Daoy (cell line): ENCODE measurements around the gene PAGR1. TPM values are rescaled to one million over a fixed set of nuclear protein-coding genes. Genes with fewer than 3 reads are reported as not detected.
"Not testable (repeated sequence)": the region's sequence is repeated elsewhere in the genome, so short reads cannot be mapped to it uniquely, and the experiment has no call there.

ENCODE experiments used
- DNase-seq: peaks from one replicate; pipeline ENCODE4 v3.0.0-alpha.2; 2015; ENCODE audit warnings: low read depth
- total RNA-seq: library from RNA; depleted of rRNA; stranded (reverse); fragments of >200 nt; shearing (Covaris generic); gene quantifications from 2 replicates; pipeline ENCODE4 v1.2.3, GENCODE V29; 2014

Gene PAGR1
- total RNA-seq, 1 experiment from 2014 or later: 50.0 TPM

DNA sequence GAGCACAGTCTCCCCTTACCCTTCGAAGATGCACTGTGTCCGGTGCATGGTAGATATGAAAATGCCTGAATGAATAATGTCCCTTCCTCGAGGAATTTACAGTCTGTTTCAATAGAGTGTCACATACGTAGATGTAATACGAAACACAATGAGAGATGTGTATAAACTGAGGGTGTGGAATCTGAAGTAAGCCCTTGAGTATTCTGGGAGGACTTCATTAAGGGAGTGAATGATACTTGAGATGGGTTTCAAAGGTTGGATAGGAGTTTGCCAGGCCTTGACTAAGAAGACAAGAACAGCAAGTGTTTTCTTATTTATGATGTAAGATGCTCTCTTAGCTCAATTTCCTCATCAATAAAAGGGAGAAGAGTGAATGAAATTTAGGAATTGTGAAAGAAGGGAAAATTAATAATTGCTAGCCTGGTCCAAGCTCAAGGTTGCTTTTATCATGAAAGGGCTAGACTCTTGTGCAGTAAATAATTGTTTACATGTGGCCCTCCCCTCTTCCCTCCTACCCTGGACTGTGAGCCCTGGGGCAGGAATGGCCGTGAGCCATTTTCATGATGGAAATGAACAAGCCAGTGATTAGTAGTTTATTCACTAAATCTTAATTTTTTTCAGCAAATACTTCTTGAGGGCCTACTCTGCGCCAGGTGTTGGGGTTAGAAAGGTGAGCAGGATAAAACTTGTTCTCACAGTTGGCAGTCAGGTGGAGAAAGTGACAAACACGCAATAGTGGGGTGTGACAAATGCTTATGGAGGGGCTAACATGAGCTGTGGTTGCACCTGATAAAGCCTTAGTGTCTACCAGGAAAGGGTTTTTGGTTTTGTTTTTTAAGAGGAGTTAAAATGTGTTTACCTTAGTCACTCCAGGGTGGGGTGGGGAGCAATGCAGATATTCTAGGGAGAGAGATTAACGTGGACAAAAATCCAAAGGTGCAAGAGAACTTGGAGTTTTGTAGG is 23.8 kb upstream of the PAGR1 start:
- no peak for DNase-seq

- not testable (repeated sequence) for DNase-seq
Measured at GRCh38 chr16:29793153-29793552, 22.8 kb upstream of the PAGR1 start.

DNA sequence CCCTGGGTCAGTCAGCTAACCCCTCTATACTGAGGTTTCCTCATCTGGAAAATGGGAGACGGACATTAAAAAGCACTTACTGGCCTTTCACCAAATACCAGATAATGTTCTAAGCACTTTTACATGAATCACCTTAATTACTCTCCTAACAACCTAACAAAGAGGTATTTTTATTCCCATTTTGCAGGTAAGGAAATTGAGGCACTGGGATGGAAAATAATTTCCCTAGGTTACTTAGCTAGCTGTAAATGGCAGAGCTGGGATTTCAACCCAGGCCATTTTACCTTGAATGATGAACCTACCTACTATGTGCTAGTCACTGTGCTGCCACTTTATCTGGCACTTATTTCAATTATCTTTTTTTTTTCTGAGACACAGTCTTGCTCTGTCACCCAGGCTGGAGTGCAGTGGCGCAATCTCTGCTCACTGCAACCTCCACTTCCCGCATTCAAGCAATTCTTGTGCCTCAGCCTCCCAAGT is 21.7 kb upstream of the PAGR1 start:
- no peak for DNase-seq

DNA sequence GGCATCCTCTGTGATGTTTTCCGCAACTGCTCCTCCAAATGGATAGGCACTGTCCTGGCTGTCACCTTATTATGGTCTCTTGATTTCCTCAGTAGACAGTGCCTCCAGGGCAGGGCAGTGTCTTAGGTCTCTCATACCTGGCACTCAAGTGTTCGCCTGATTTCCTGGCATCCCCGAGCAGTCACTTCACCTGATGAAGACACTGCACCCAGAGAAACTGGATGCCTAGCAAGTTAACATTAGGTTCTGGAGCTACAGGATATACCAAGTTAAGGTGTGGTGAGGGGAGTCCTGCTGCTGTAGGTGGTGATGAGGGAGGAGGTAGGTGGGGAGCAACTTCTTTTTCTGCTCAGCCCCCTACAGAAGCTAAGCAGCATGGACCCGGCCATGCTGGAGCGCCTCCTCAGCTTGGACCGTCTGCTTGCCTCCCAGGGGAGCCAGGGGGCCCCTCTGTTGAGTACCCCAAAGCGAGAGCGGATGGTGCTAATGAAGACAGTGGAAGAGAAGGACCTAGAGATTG is 13.5 kb upstream of the PAGR1 start:
- no peak for DNase-seq

- DNase-seq: no peak
Measured at GRCh38 chr16:29804020-29804419, 11.9 kb upstream of the PAGR1 start.

DNA sequence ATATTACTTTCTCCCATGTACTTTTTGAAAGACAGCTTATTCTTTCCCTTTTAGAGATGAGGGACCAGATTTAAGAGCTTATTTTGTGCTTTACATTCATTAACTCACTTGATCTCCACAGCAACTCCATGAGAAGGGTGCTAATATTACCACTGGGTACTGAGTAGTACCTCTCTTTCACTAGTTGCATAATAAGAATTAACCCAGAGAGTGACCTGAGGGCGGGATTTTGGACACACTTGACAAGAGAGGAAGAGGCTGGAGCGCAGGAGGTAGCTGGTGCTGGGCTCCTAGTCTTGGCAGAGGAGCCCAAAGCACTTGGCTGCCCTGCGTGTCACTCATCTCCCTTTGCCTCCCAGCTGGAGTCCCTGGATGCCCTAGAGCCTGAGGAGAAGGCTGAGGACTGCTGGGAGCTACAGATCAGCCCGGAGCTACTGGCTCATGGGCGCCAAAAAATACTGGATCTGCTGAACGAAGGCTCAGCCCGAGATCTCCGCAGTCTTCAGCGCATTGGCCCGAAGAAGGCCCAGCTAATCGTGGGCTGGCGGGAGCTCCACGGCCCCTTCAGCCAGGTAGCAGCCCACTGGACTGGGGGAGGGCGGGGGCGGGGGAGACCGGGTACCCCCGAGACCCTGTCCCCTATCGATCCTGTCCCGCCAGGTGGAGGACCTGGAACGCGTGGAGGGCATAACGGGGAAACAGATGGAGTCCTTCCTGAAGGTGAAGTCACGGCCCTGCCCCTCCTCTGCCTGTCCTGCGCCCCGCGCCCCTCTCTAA is 11.3 kb upstream of the PAGR1 start:
- peak; percentile 52 for DNase-seq

GRCh38 chr16:29805232-29806098 is 10.5 kb upstream of the PAGR1 start:
- DNase-seq: peak; percentile 97

- DNase-seq: no peak
Measured at GRCh38 chr16:29806099-29806579, 9.8 kb upstream of the PAGR1 start, which contains the start of gene MAZ. Gene MAZ, plus strand, starts transcription at chr16:29806529. Its CDS starts 173 bp downstream, at chr16:29806702.

- DNase-seq: peak; percentile 81
Measured at GRCh38 chr16:29806641-29807425, 9.1 kb upstream of the PAGR1 start.

- peak; percentile 93 for DNase-seq
Measured at GRCh38 chr16:29807426-29808218, 8.3 kb upstream of the PAGR1 start.

DNA sequence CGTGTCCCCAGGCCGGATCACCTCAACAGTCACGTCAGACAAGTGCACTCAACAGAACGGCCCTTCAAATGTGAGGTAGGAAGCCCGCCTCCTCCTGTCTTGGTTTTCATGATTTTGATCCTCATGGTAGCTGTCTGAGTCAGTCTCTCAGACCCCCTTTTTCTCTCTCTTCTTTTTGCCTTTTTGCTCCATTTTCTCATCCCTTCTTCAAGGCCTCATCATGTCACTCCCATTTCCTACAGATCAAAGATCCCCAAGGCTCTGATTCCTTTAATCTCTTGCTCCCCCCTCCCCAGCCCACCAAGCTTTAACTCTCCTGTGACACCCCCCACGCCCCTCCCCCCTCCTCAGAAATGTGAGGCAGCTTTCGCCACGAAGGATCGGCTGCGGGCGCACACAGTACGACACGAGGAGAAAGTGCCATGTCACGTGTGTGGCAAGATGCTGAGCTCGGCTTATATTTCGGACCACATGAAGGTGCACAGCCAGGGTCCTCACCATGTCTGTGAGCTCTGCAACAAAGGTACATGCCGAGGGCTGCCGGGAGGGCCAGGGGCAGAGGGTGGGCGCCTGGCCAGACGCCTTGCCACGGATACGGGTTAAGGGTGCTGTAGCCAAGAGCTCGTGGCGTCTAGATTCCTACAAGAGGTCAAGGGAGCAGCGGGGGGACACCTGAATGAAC is 7.6 kb upstream of the PAGR1 start:
- no peak for DNase-seq

DNA sequence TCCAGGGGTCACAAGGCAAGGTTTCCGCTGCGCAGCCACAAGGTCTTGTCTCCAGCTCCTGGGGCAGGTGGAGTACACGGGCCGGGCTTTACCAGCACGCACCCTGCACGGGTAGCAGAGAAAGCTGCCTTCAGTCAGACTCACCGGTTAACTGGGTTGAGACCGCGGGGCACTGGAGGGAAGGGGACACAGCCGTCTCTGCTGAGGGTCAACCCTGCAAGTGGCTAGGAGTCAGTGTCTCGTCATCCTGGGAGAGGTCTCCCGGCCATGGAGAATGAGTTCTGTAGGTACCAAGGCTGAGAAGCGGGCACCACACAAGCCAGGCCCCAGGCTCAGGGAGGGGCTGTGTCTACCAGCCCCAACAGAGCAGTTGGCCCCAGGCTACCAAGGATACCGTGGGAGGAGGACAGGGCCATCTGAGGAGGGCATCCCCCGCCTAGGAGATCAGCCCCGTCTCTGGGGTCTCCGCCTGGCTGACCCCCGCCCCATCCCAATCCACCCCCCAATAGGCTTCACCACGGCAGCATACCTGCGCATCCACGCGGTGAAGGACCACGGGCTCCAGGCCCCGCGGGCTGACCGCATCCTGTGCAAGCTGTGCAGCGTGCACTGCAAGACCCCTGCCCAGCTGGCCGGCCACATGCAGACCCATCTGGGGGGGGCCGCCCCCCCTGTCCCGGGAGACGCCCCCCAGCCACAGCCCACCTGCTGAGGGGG is 6.8 kb upstream of the PAGR1 start:
- no peak for DNase-seq

GRCh38 chr16:29809850-29810698 is 5.9 kb upstream of the PAGR1 start:
- DNase-seq: no peak

DNA sequence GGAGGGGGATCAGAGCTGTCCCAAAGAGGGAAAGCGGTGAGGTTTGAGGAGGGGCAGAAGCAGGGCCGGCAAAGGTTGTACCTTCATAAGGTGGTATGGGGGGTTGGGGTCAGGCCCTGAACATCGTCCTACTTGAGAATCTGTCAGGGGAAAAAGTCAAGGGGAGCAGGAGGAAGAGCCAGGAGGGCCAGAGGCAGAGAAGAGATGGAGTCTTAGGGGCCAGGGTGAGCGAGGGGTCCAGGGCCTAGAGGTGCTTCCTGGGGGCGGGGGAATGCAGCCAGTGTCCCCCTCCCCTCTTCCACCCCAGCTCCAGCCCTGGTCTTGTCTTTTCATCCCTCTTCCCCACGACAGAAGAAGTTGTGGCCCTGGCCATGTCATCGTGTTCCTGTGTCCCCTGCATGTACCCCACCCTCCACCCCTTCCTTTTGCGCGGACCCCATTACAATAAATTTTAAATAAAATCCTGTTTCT is 5.2 kb upstream of the PAGR1 start:
- no peak for DNase-seq

DNA sequence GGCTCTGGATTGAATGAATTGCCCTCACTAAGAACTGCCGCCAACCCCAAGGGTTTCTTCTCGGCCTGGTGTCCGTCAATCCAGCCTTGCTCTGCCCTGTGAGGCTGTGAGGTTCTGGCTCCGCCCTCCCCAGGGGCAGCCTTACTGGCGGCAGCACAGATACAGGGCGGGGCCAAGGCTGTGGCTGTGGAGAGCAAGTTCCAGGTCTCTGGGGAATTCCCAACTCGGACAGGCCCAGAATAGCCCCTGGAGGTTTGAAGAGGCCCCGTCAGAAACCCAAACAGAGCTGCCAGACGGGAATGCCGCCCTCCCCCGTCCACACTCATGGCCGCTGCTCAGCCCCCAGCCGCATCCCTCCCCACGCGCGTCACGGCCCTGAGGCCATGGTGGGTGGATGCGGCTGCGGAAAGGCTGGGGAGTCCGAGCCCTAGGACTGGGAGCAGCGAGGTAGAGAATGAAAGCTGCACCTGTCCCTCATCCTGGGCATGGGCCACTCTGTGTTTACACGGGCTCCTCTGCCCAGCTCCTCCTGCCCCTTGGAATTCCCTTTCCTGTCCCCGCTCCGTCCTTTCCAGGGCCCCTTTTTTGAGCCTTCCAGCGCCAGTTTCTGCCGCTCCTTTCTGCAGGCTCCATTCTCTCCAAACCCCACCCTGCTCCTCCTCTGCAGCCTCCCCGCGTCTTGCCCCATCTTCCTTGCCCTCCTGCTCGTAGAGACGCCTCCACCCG is 4.6 kb upstream of the PAGR1 start:
- peak; percentile 96 for DNase-seq

DNA sequence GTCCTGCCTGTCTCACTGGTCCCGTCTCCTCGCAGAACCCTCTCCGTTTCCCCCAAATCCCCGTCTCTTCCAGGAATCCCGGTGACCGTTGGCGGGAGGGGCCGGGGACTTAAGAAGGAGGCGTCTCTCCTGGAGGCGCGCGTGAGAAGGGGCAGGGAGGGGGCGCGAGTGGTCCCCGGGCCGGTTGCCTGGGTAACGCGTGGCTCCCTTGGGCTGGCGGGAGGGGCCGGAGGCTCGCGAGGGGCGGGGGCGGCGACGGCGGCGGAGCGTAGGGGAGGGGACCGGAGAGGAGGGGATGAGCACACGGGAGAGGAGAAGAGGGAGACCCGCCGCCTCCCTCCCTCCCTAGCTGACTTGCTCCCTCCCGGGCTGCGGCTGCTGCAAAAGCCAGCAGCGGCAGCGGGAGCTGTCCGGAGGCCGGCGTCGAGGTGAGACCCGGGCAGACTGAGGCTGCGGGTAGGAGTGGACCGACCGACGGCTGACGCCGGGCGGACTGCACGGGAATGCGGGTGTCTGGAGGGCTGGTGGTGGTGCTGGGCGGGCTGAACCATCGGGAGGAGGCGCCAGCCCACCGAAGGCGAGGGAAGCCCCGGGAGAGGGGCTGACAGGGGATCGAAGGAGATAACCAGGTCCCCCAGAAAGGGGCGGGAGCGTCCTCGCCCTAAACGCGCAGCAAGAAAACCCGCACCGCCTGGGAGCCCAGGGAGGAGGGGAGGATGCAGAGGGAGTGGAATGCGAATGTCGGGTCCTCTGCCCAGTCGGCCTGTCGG is 3.9 kb upstream of the PAGR1 start, which contains the start of gene PRRT2:
Gene PRRT2 (plus strand): TSS at position 298 of the 770 bp plus-strand sequence. CDS start 862 bp downstream, outside the sequence.
- peak; percentile 60 for DNase-seq
